Measurements from ENCODE around the gene U2AF1L4.
"Not testable (repeated sequence)": the region's sequence is repeated elsewhere in the genome, so short reads cannot be mapped to it uniquely, and the experiment has no call there.

U2AF1L4 gene

GRCh38 chr19:35727956-35728706, 17.1 kb downstream of the U2AF1L4 start:
- no peak for DNase-seq (ENCODE audit: low spot score)
- FAIRE-seq: no peak

GRCh38 chr19:35727053-35727955, 17.9 kb downstream of the U2AF1L4 start:
- FAIRE-seq (no peak), DNase-seq (ENCODE audit: low spot score) (no peak)

GRCh38 chr19:35725216-35725861, 19.9 kb downstream of the U2AF1L4 start:
- DNase-seq (ENCODE audit: low spot score) (no peak), FAIRE-seq (no peak)

DNA sequence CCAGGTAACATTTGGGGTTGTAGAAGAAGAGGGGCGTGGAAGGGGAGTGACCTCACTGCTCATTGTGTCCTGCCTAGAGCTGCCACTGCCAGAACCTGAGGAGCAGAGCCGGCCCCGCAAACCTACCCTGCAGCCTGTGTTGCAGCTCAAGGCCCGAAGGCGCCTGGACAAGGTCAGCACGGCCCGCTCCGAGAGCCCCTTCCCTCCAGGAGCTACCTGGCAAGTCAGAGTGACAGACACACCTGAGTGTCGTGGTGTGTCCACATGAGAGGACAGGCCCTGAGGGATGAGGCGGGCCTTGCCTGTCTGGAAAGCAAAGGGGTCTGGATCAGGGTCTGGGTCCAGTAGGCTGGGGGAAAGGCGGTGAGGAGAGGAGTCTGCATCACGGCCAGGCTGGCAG, 20.7 kb downstream of the U2AF1L4 start:
- FAIRE-seq: no peak
- DNase-seq (ENCODE audit: low spot score): no peak

DNA sequence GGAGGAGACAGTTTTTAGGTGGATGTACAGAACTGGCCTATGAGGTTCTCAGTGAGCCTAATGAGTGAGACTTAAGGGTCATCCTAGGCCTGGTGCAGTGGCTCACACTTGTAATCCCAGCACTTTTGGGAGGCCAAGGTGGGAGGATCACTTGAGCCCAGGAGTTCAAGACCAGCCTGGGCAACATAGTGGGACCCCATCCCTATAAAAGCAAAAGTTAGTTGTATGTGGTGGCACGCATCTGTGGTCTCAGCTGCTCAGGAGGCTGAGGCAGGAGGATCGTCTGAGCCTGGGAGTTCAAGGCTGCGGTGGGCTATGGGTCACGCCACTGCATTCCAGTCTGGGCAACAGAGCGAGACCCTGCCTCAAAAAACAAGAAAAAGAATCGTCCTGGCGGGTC, 21.1 kb downstream of the U2AF1L4 start:
- not testable (repeated sequence) for DNase-seq (ENCODE audit: low spot score); FAIRE-seq

- FAIRE-seq (no peak), DNase-seq (ENCODE audit: low spot score) (no peak)
Measured at GRCh38 chr19:35723671-35724070, 21.5 kb downstream of the U2AF1L4 start.

DNA sequence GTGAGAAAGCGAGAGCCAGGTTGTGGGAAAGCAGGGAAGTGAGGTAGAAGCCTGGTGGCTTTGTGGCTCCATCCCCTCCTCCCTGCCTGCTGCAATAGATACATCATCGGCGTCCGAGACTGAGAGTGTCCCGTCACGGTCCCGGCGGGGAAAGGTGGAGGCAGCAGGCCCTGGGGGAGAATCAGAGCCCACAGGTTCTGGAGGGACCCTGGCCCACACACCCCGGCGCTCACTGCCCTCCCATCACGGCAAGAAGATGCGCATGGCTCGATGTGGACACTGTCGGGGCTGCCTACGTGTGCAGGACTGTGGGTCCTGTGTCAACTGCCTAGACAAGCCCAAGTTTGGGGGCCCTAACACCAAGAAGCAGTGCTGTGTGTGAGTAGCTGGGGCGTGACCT, 22.3 kb downstream of the U2AF1L4 start:
- DNase-seq (ENCODE audit: low spot score) (no peak), FAIRE-seq (no peak)

GRCh38 chr19:35722461-35722860, 22.8 kb downstream of the U2AF1L4 start:
- no peak for FAIRE-seq
- no peak for DNase-seq (ENCODE audit: low spot score)

DNA sequence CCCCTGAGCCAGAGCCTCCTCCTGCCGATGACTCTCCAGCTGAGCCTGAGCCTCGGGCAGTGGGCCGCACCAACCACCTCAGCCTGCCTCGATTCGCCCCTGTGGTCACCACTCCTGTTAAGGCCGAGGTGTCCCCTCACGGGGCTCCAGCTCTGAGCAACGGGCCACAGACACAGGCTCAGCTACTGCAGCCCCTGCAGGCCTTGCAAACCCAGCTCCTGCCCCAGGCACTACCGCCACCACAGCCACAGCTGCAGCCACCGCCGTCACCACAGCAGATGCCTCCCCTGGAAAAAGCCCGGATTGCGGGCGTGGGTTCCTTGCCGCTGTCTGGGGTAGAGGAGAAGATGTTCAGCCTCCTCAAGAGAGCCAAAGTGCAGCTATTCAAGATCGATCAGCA, 23.8 kb downstream of the U2AF1L4 start:
- FAIRE-seq (no peak), DNase-seq (ENCODE audit: low spot score) (no peak)

GRCh38 chr19:35720648-35721047, 24.6 kb downstream of the U2AF1L4 start:
- no peak for DNase-seq (ENCODE audit: low spot score)
- FAIRE-seq: no peak

GRCh38 chr19:35720163-35720524, 25.1 kb downstream of the U2AF1L4 start:
- DNase-seq (ENCODE audit: low spot score) (no peak), FAIRE-seq (no peak)

GRCh38 chr19:35719402-35720162, 25.6 kb downstream of the U2AF1L4 start:
- DNase-seq (ENCODE audit: low spot score): no peak
- no peak for FAIRE-seq

- FAIRE-seq (no peak), DNase-seq (ENCODE audit: low spot score) (peak; percentile 33)
Measured at GRCh38 chr19:35718345-35719041, 26.7 kb downstream of the U2AF1L4 start.

GRCh38 chr19:35717665-35718344, 27.4 kb downstream of the U2AF1L4 start, which contains the start of gene KMT2B:
Gene KMT2B, plus strand, starts transcription at chr19:35718003. Its CDS starts 16 bp downstream, at chr19:35718019.
- DNase-seq (ENCODE audit: low spot score): peak; percentile 98
- FAIRE-seq: no peak

GRCh38 chr19:35716801-35717664, 28.2 kb downstream of the U2AF1L4 start:
- peak; percentile 27 for FAIRE-seq
- DNase-seq (ENCODE audit: low spot score): peak; percentile 87

DNA sequence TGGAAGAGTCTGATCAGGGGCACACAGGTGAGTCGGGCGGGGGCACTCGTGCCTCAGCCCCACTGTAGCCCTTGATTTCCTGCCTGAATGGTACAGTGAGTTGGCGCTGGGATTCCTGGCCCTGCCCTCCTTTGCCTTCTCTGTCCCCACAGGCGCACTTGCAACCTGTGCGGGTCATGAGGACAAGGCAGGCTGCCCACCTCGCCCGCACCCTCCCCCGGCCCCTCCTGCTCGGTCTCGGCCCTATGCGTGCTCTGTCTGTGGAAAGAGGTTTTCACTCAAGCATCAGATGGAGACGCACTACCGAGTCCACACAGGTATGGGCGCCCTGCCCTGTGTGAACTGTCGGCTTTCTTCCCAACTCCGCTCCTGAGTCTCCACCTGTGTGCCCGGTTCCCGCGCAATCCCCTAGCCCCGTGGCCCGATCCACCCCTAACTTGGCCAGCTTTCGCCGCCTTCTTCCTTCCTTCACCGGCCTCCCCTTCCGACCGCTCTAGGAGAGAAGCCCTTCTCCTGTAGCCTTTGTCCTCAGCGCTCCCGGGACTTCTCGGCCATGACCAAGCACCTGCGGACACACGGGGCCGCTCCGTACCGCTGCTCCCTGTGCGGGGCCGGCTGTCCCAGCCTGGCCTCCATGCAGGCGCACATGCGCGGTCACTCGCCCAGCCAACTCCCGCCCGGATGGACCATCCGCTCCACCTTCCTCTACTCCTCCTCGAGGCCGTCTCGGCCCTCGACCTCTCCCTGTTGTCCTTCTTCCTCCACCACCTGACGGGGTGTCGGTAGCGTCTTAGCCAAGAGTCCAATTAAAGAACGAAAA, 29.0 kb downstream of the U2AF1L4 start:
- DNase-seq (ENCODE audit: low spot score) (peak; percentile 66), FAIRE-seq (no peak)

- DNase-seq (ENCODE audit: low spot score) (no peak), FAIRE-seq (no peak)
Measured at GRCh38 chr19:35715355-35715809, 29.8 kb downstream of the U2AF1L4 start.
